Calu3 (cell line): Measurements from ENCODE around the gene CBR1. TPM values are rescaled to one million over a fixed set of nuclear protein-coding genes. Genes with fewer than 3 reads are reported as not detected.

ENCODE experiments used
- BruUV-seq: library from RNA; stranded (reverse); fragments of 400-500 nt; replicated peaks from 2 replicates; lab custom pipeline; 2021; lab: Mats Ljungman, UMichigan
- CTCF ChIA-PET: fragments of 300-600 bp; sonication (Branson Sonifier 250); formaldehyde crosslinking; loops from one replicate; lab custom pipeline; 2022; ENCODE audit warnings: antibody characterized with exemption; lab: Charles Lee
- DNase-seq: peaks from one replicate; pipeline ENCODE4 v3.0.0; 2022
- H3K27ac Mint-ChIP-seq: one replicate; pipeline ENCODE4 v1.8.0; 2022; ENCODE audit warnings: mixed read lengths; ENCODE audit not compliant: unreplicated experiment
- H3K27me3 Mint-ChIP-seq: one replicate; pipeline ENCODE4 v1.8.0; 2022; ENCODE audit warnings: mixed read lengths; ENCODE audit not compliant: unreplicated experiment
- H3K36me3 Mint-ChIP-seq: one replicate; pipeline ENCODE4 v1.8.0; 2022; ENCODE audit warnings: mild to moderate bottlenecking, moderate library complexity, mixed read lengths; ENCODE audit not compliant: insufficient read depth, unreplicated experiment
- H3K4me1 Mint-ChIP-seq: one replicate; pipeline ENCODE4 v1.8.0; 2022; ENCODE audit warnings: mild to moderate bottlenecking, low read depth, mixed read lengths; ENCODE audit not compliant: unreplicated experiment
- H3K4me3 Mint-ChIP-seq: one replicate; pipeline ENCODE4 v1.8.0; 2022; ENCODE audit warnings: mild to moderate bottlenecking, low read depth, moderate library complexity, mixed read lengths; ENCODE audit not compliant: unreplicated experiment
- H3K9me3 Mint-ChIP-seq: one replicate; pipeline ENCODE4 v1.8.0; 2022; ENCODE audit warnings: low read depth, mixed read lengths; ENCODE audit not compliant: unreplicated experiment
- intact Hi-C: fragments of 100-400 bp; cut with micrococcal nuclease; formaldehyde crosslinking; loops from one replicate; pipeline ENCODE4 v1.10.0; 2022; ENCODE audit not compliant: unreplicated experiment
- total RNA-seq: library from RNA; stranded (reverse); gene quantifications from 2 replicates; pipeline ENCODE4 v1.2.3, GENCODE V29; 2022
- TF ChIP-seq, protein P1 (sequence below): fragments of 200-600 bp; IDR thresholded peaks from one replicate; pipeline ENCODE4 v1.8.0; 2022; ENCODE audit warnings: antibody characterized with exemption; ENCODE audit not compliant: unreplicated experiment

CBR1 gene
- total RNA-seq, 1 experiment from 2014 or later, result 57.8 TPM

DNA sequence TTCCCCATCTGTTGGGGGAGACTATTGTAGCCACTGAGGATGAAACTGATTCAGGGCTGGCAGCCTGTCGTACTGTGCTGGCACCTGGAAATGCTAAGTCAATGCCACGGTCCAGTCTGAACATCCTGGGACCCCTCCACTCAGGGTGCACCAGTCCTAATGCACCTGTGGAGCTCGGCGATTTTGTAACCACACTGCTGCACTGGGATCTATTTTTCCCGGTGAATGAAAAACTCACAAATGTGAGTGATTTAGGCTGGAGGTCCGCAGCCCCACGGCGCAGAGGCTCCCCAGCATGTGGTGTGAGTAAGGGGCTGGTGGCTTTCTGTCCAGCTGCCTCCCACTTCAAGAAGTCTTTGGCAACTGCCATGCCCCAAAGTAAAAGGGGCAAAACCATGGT lies 45.0 kb upstream of the CBR1 start:
- TF ChIP-seq, protein P1, sequence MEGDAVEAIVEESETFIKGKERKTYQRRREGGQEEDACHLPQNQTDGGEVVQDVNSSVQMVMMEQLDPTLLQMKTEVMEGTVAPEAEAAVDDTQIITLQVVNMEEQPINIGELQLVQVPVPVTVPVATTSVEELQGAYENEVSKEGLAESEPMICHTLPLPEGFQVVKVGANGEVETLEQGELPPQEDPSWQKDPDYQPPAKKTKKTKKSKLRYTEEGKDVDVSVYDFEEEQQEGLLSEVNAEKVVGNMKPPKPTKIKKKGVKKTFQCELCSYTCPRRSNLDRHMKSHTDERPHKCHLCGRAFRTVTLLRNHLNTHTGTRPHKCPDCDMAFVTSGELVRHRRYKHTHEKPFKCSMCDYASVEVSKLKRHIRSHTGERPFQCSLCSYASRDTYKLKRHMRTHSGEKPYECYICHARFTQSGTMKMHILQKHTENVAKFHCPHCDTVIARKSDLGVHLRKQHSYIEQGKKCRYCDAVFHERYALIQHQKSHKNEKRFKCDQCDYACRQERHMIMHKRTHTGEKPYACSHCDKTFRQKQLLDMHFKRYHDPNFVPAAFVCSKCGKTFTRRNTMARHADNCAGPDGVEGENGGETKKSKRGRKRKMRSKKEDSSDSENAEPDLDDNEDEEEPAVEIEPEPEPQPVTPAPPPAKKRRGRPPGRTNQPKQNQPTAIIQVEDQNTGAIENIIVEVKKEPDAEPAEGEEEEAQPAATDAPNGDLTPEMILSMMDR, result no peak
- DNase-seq, result no peak
- BruUV-seq, result no TSS peak
- Mint-ChIP-seq H3K4me3 (no peak overlapping the region), H3K4me1 (no peaks in the 10 kb centered on the region), H3K9me3 (no peaks in the 10 kb centered on the region), H3K27me3 (no peaks in the 10 kb centered on the region), H3K36me3 (no peaks in the 10 kb centered on the region), H3K27ac (no peak overlapping the region)
- CTCF ChIA-PET, result no interaction called here
- intact Hi-C loops, result loop anchor here (5.0 kb wide), 2 partner anchors 82 to 1332 kb away; no protein-coding TSS in a partner anchor

DNA sequence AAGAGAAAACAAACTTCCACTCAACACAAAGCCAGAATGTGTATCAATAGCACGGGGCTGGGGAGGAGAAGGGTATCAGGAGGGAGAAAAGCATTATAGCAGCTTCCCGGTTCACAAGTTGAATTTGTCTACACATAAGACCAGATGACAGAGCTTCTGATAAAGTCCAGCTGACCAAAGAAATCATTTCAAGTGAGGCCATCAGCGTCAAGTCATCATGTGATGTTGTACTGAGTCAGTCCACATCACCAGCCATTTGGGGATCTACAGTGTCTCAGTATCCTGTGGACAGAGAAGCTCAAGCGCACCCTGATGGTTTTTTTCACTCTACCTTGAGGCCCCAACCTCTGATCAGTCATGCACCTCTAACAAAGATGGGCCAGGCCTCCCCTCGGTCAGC lies 42.5 kb upstream of the CBR1 start:
- Mint-ChIP-seq H3K27me3 (no peaks in the 10 kb centered on the region), H3K27ac (no peak overlapping the region), H3K4me3 (no peak overlapping the region)

DNA sequence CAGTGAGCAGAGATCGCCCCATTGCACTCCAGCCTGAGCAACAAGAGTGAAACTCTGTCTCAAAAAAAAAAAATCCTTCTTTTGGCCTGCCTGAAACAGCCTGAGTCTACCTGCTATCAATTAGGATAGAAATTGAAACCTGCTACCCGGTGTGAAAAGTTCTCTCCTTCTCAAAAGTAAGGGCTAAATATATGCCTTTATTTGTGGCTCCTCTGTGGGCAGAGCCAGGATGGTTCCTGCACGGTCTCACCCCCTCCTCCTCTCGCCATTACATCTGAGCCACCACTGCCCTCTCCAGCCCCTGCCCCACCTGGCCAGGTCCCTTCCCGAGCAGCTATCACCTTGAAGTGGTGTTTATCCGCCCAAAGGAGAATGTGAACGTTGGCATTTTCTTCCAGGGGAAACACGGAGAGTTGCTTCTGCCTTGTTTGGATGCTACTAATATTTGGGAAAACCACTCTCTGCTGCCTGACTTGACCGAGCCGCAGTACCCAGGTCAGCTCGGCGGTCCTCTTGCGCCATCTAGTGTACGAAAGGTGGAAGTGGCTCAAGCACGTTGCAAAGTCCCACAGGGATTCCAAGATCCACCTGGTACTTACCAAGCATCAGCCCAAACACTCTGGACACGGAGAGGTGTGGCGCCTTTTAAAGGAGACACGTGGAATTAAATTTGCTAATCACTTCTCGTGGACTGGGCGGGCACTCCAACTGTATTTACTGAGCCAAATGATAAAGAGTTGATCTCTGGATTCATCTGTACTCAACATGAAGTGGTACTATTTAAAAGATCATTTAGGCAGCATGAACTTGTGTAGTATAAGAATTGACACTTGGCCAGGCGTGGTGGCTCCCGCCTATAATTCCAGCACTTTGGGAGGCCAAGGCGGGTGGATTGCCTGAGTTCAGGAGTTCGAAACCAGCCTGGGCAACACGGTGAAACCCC lies 41.4 kb upstream of the CBR1 start:
- CTCF ChIA-PET, result interaction anchor here (0.8 to 1.2 kb wide), 3 partner anchors 44 to 628 kb away, joined by 3 to 4 read pairs (median 3); no protein-coding TSS in a partner anchor
- peak; percentile 65 for DNase-seq
- Mint-ChIP-seq H3K9me3 (no peaks in the 10 kb centered on the region), H3K27me3 (no peaks in the 10 kb centered on the region), H3K27ac (no peak overlapping the region), H3K4me1 (no peaks in the 10 kb centered on the region), H3K36me3 (no peaks in the 10 kb centered on the region), H3K4me3 (no peak overlapping the region)
- BruUV-seq, result no TSS peak
- TF ChIP-seq, protein P1, result peak; percentile 80
- intact Hi-C loops, result loop anchor here (5.0 kb wide), 2 partner anchors 86 to 1336 kb away; no protein-coding TSS in a partner anchor

More for the DNA sequence above, 42.5 kb upstream of the CBR1 start:
- no TSS peak for BruUV-seq
- Mint-ChIP-seq H3K36me3 (no peaks in the 10 kb centered on the region), H3K4me1 (no peaks in the 10 kb centered on the region), H3K9me3 (no peaks in the 10 kb centered on the region)
- CTCF ChIA-PET, result interaction anchor here (0.7 to 1.2 kb wide), 4 partner anchors 9 to 627 kb away, joined by 3 to 4 read pairs (median 3); no protein-coding TSS in a partner anchor
- TF ChIP-seq, protein P1, result no peak
- no peak for DNase-seq
- intact Hi-C loops, result loop anchor here (5.0 kb wide), 2 partner anchors 85 to 1335 kb away; no protein-coding TSS in a partner anchor

DNA sequence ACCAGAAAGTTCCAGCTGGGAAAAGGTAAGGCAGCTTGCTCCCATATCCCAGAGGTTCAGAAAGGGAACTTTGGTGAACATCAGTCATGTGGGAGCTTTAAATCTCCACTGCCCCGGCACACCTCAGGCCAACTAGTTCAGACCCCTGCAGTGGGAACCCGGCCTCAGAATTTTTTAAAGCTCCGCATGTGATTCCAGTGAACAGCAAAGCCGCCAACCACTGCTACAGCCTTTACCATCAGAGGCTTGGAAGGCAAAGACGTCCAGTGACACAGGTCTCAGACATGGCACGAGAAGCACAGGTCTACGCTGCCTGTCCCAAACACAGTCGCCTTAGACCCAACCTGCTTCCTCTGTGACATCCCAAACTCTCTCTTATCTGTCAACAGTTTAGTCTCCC lies 40.5 kb upstream of the CBR1 start:
- no peaks in the 10 kb centered on the region for H3K27me3 Mint-ChIP-seq
- H3K27ac Mint-ChIP-seq, result no peak overlapping the region
- intact Hi-C loops, result loop anchor here (5.0 kb wide), 2 partner anchors 87 to 1337 kb away; no protein-coding TSS in a partner anchor
- BruUV-seq, result no TSS peak
- no peaks in the 10 kb centered on the region for H3K36me3 Mint-ChIP-seq
- H3K4me1 Mint-ChIP-seq, result no peaks in the 10 kb centered on the region
- no peak overlapping the region for H3K4me3 Mint-ChIP-seq
- DNase-seq, result no peak
- CTCF ChIA-PET, result interaction anchor here (0.6 kb wide), 1 partner anchor 1183 kb away, joined by 3 read pairs; no protein-coding TSS in a partner anchor
- TF ChIP-seq, protein P1, result no peak
- no peaks in the 10 kb centered on the region for H3K9me3 Mint-ChIP-seq
